ENCODE measurements around the gene SPTBN1. TPM values are rescaled to one million over a fixed set of nuclear protein-coding genes. Genes with fewer than 3 reads are reported as not detected.

SPTBN1 gene
- total and polyA plus RNA-seq, 9 of the 15 experiments (the other 6 are each of a cell fraction or from before 2014, with no cell fraction given) = 8.9 to 66.8 (median 31.4) TPM

DNA sequence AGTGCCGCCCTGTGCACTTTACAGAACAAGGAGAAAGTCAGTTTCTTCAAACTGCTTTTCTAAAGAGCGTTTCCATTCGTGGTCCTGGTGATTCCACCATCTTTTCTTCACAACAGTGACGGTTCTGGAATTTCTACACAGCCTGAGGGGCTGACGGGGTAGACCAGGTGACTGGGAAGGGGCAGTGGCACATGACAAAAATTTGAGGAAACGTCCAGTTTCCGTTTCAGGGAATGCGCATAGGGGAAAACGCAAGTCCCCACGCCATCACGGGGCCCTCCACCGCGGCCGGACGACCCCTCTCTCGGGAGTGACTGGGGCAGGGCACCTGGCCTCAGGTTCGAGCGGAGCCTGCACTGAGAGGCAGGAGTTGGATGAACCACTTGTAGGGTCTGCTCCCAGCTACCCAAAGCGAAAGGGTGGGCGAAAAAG, 980 bp upstream of the SPTBN1 start:
- CTCF ChIA-PET (ENCODE audit: low intra/inter-chr PET ratio) = no interaction called here
- in situ Hi-C loops (cut with MboI) = no loop called here
- Histone ChIP-seq H3K9me3 (replicated peaks; ENCODE audit: control insufficient read depth, insufficient read depth, low read depth, low read length) (no peaks in the 10 kb centered on the region), H3K36me3 (ENCODE audit: control insufficient read depth, insufficient read depth, low read length) (no peaks in the 10 kb centered on the region), H3K4me3 (no peak overlapping the region), H3K9ac (ENCODE audit: insufficient read depth in 1 of 2, low read depth in 2 of 2, low read length in 2 of 2) (no peak overlapping the region), H3K79me2 (ENCODE audit: control insufficient read depth, insufficient read depth, low read length) (no peaks in the 10 kb centered on the region), H3K4me1 (replicated peaks in 1 of 2; ENCODE audit: control insufficient read depth in 2 of 2, insufficient read depth in 2 of 2, low read length in 2 of 2) (peaks cover 0 to 21% of the 10 kb centered on the region in 2 experiments; a peak in 2 of 5 replicates), H3K4me2 (ENCODE audit: insufficient read depth, low read length) (no peak overlapping the region), H4K20me1 (replicated peaks; ENCODE audit: control insufficient read depth, insufficient read depth, low read length) (no peaks in the 10 kb centered on the region), H3K27me3 (ENCODE audit: control insufficient read depth in 2 of 2, insufficient read depth in 2 of 2, low read length in 2 of 2) (peaks cover 24 to 26% of the 10 kb centered on the region in 2 experiments; a peak in 4 of 5 replicates), H3K9me1 (ENCODE audit: control insufficient read depth, insufficient read depth, low read length) (no peaks in the 10 kb centered on the region), H2AFZ (ENCODE audit: low read depth, low read length) (no peak overlapping the region), H3K27ac (ENCODE audit: extremely low read depth, low read depth, low read length) (no peak overlapping the region)
- intact Hi-C loops (cut with micrococcal nuclease) = no loop called here
- WGBS (ENCODE audit: insufficient coverage, low coverage, missing lambda C conversion rate) = 21% methylated on average over 15 of the region's 20 CpGs
- BruUV-seq (replicated peaks) = no TSS peak
- POLR2A ChIA-PET = no interaction called here
- DNase-seq (ENCODE audit: extremely low read depth in 1 of 4, low spot score in 3 of 4) = no peak
- no peak for ATAC-seq
- no peak for FAIRE-seq
- TF ChIP-seq, protein P1, sequence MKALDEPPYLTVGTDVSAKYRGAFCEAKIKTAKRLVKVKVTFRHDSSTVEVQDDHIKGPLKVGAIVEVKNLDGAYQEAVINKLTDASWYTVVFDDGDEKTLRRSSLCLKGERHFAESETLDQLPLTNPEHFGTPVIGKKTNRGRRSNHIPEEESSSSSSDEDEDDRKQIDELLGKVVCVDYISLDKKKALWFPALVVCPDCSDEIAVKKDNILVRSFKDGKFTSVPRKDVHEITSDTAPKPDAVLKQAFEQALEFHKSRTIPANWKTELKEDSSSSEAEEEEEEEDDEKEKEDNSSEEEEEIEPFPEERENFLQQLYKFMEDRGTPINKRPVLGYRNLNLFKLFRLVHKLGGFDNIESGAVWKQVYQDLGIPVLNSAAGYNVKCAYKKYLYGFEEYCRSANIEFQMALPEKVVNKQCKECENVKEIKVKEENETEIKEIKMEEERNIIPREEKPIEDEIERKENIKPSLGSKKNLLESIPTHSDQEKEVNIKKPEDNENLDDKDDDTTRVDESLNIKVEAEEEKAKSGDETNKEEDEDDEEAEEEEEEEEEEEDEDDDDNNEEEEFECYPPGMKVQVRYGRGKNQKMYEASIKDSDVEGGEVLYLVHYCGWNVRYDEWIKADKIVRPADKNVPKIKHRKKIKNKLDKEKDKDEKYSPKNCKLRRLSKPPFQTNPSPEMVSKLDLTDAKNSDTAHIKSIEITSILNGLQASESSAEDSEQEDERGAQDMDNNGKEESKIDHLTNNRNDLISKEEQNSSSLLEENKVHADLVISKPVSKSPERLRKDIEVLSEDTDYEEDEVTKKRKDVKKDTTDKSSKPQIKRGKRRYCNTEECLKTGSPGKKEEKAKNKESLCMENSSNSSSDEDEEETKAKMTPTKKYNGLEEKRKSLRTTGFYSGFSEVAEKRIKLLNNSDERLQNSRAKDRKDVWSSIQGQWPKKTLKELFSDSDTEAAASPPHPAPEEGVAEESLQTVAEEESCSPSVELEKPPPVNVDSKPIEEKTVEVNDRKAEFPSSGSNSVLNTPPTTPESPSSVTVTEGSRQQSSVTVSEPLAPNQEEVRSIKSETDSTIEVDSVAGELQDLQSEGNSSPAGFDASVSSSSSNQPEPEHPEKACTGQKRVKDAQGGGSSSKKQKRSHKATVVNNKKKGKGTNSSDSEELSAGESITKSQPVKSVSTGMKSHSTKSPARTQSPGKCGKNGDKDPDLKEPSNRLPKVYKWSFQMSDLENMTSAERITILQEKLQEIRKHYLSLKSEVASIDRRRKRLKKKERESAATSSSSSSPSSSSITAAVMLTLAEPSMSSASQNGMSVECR (CRISPR knock-in tag; IDR thresholded peaks at IDR 0.05) = no peak
- TF ChIP-seq STAT5A (IDR thresholded peaks at IDR 0.05; ENCODE audit: borderline replicate concordance, low read length) (no peak), ZNF57 (CRISPR knock-in tag; IDR thresholded peaks at IDR 0.05) (no peak), SRF (CRISPR knock-in tag; IDR thresholded peaks at IDR 0.05) (no peak)

Data from K562 (cell line).